K562 (cell line): ENCODE data around the gene ZNF488. TPM values are rescaled to one million over a fixed set of nuclear protein-coding genes. Genes with fewer than 3 reads are reported as not detected.

Experiments
- ARID2 ChIP-seq: fragments of 450-650 bp; IDR thresholded peaks from 2 replicates; pipeline ENCODE4 v1.6.1; 2017; ENCODE audit warnings: antibody characterized with exemption, mild to moderate bottlenecking
- ATF1 ChIP-seq, 2 experiments: fragments of 450-650 bp in 1 of 2; IDR thresholded peaks; 2 replicates each; pipeline ENCODE4 v1.6.1; 2016; ENCODE audit warnings: missing compliant biosample characterization in 1 of 2, missing genetic modification characterization in 1 of 2
- CEBPB ChIP-seq: fragments of 450-650 bp; IDR thresholded peaks from 2 replicates; pipeline ENCODE4 v1.6.1; 2016; ENCODE audit warnings: missing genetic modification characterization, missing compliant biosample characterization
- CTBP1 ChIP-seq: fragments of 450-650 bp; IDR thresholded peaks from 2 replicates; pipeline ENCODE4 v1.6.1; 2016; ENCODE audit warnings: borderline replicate concordance
- ETS2 ChIP-seq: IDR thresholded peaks from 2 replicates; pipeline ENCODE4 v1.6.1; 2016; ENCODE audit warnings: borderline replicate concordance, missing genetic modification characterization, mild to moderate bottlenecking, moderate library complexity, missing compliant biosample characterization; ENCODE audit not compliant: poor library complexity, severe bottlenecking
- MTA1 ChIP-seq: fragments of 450-650 bp; IDR thresholded peaks from 2 replicates; pipeline ENCODE4 v1.6.1; 2017; ENCODE audit warnings: borderline replicate concordance
- NFE2 ChIP-seq: IDR thresholded peaks from 2 replicates; pipeline ENCODE4 v1.6.1; 2014; ENCODE audit warnings: antibody characterized with exemption, low read depth
- RB1 ChIP-seq: fragments of 450-650 bp; IDR thresholded peaks from 2 replicates; pipeline ENCODE4 v1.6.1; 2017; ENCODE audit warnings: low read depth, mild to moderate bottlenecking
- RCOR1 ChIP-seq, 2 experiments: IDR thresholded peaks; 2 replicates each; pipeline ENCODE4 v1.6.1; 2012; ENCODE audit warnings: low read depth in 2 of 2, low read length in 2 of 2, borderline replicate concordance in 1 of 2, improper control_type of control experiment in 1 of 2
- polyA plus RNA-seq, 8 experiments: library from polyadenylated mRNA; depleted of rRNA in 4 of 8; stranded (reverse) in 5 of 8; unstranded in 3 of 8; fragments of >200 nt; fragmentation: Nextera tagmentation in 2 of 8; fragmentation: Illumina TruSeq in 1 of 8; extraction: Ambion mirVana in 2 of 8; extraction: Trizol in 1 of 8; gene quantifications; 2 replicates each; pipeline versions ENCODE4 v1.2.1 to v1.2.3, GENCODE V29; 2011 to 2014; ENCODE audit warnings: inconsistent platforms in 1 of 8, missing spikeins in 1 of 8
- total RNA-seq, 7 experiments: library from RNA; depleted of rRNA in 6 of 7; stranded (reverse); fragments of >200 nt in 6 of 7; fragmentation: Illumina TruSeq in 2 of 7; extraction: Trizol in 2 of 7; gene quantifications; 2 replicates each; pipeline versions ENCODE4 v1.2.1 to v1.2.3, GENCODE V29; 2011 to 2021; ENCODE audit warnings: low replicate concordance in 1 of 7
- TF ChIP-seq, protein P1 (sequence below): fragments of 450-650 bp; IDR thresholded peaks from 2 replicates; pipeline ENCODE4 v1.6.1; 2014; ENCODE audit warnings: low read depth, mild to moderate bottlenecking, moderate library complexity, borderline replicate concordance
- TF ChIP-seq, protein P2 (sequence below): sonication (generic); formaldehyde crosslinking; IDR thresholded peaks from 2 replicates; pipeline ENCODE4 v1.8.0; 2022; ENCODE audit warnings: missing genetic modification reagents, mild to moderate bottlenecking, moderate library complexity, borderline replicate concordance
- TF ChIP-seq, protein P3 (sequence below), 3 experiments: IDR thresholded peaks in 2 of 3; conservative IDR thresholded peaks in 1 of 3; 2 replicates each; pipeline ENCODE4 v1.5.1; 2011 to 2012; ENCODE audit warnings: low read length in 3 of 3, mild to moderate bottlenecking in 3 of 3, control low read depth in 2 of 3, improper control_type of control experiment in 1 of 3, inconsistent platforms in 1 of 3, low read depth in 1 of 3, mixed read lengths in 1 of 3, moderate library complexity in 1 of 3; ENCODE audit not compliant: insufficient read depth in 2 of 3

The ZNF488 gene
- total and polyA plus RNA-seq, 9 of the 15 experiments (the other 6 are each of a cell fraction or from before 2014, with no cell fraction given) = 0.03 to 0.09 (median 0.05) TPM; not detected in 3

DNA sequence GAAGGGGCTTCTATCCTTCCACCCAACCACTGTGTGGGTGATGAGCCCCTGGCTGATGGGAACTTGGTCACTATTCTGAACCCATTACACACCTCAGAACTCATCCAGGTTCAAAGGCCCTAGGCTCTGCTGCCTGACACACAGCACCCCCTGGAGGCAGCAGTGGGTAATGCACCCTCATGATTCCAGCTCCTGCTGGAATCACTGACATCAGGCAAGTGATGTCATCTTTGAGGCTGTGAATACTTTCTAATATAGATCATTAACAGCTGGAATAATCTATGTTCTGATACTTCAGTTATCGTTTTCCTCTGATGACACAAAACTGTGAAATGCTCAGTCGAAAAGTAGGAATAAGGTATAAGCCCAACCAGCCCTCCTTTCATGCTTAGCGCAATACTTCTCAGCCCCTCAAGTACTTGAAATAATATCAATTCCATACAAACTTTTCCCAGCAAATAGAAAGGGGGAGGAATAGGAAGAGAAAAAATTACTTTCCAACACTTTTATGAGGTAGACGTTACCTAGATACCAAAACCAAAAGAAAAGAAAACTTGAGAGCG lies 43.4 kb downstream of the ZNF488 start (continued):
- TF ChIP-seq RCOR1 (IDR thresholded peaks at IDR 0.05; ENCODE audit: borderline replicate concordance in 1 of 2, low read depth in 2 of 2, low read length in 2 of 2) = peak in 1 of 2 experiments; percentile 70; a peak in 2 of 4 replicates
- no peak for TF ChIP-seq CEBPB (tag)
- peak; percentile 89; the same call in 1 of the 2 replicates for TF ChIP-seq ARID2
- TF ChIP-seq, protein P1, sequence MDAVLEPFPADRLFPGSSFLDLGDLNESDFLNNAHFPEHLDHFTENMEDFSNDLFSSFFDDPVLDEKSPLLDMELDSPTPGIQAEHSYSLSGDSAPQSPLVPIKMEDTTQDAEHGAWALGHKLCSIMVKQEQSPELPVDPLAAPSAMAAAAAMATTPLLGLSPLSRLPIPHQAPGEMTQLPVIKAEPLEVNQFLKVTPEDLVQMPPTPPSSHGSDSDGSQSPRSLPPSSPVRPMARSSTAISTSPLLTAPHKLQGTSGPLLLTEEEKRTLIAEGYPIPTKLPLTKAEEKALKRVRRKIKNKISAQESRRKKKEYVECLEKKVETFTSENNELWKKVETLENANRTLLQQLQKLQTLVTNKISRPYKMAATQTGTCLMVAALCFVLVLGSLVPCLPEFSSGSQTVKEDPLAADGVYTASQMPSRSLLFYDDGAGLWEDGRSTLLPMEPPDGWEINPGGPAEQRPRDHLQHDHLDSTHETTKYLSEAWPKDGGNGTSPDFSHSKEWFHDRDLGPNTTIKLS = no peak
- TF ChIP-seq, protein P2, sequence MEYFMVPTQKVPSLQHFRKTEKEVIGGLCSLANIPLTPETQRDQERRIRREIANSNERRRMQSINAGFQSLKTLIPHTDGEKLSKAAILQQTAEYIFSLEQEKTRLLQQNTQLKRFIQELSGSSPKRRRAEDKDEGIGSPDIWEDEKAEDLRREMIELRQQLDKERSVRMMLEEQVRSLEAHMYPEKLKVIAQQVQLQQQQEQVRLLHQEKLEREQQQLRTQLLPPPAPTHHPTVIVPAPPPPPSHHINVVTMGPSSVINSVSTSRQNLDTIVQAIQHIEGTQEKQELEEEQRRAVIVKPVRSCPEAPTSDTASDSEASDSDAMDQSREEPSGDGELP = peak; percentile 13; the same call in 1 of the 2 replicates
- TF ChIP-seq, protein P3, sequence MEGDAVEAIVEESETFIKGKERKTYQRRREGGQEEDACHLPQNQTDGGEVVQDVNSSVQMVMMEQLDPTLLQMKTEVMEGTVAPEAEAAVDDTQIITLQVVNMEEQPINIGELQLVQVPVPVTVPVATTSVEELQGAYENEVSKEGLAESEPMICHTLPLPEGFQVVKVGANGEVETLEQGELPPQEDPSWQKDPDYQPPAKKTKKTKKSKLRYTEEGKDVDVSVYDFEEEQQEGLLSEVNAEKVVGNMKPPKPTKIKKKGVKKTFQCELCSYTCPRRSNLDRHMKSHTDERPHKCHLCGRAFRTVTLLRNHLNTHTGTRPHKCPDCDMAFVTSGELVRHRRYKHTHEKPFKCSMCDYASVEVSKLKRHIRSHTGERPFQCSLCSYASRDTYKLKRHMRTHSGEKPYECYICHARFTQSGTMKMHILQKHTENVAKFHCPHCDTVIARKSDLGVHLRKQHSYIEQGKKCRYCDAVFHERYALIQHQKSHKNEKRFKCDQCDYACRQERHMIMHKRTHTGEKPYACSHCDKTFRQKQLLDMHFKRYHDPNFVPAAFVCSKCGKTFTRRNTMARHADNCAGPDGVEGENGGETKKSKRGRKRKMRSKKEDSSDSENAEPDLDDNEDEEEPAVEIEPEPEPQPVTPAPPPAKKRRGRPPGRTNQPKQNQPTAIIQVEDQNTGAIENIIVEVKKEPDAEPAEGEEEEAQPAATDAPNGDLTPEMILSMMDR (IDR thresholded peaks at IDR 0.05 in 2 of 3, conservative IDR thresholded peaks at IDR 0.05 in 1 of 3; ENCODE audit: insufficient read depth in 2 of 3, low read depth in 1 of 3, low read length in 3 of 3) = peak; percentile 93 to 99 (median 96)
- no peak for TF ChIP-seq NFE2
- TF ChIP-seq ETS2 (tag) = no peak
- TF ChIP-seq ATF1 (CRISPR knock-in tag; IDR thresholded peaks at IDR 0.05) = no peak
- peak; percentile 69 for TF ChIP-seq ATF1 (tag; IDR thresholded peaks at IDR 0.05)
- TF ChIP-seq CTBP1 = peak; percentile 46; the same call in 1 of the 2 replicates
- peak; percentile 73; the same call in 1 of the 2 replicates for TF ChIP-seq RB1
- TF ChIP-seq MTA1 = no peak
